HG03520 (cell line): ENCODE data around the gene CIRBP.
"Not testable (repeated sequence)": the region's sequence is repeated elsewhere in the genome, so short reads cannot be mapped to it uniquely, and the experiment has no call there.

ENCODE experiments used
- ATAC-seq: cut with Tn5 transposase; IDR thresholded peaks from one replicate; pipeline ENCODE4 v1.9.1; 2021; ENCODE audit warnings: mild to moderate bottlenecking, moderate library complexity; ENCODE audit not compliant: unreplicated experiment

Gene CIRBP

GRCh38 chr19:1308718-1309117, 39.6 kb downstream of the CIRBP start:
- ATAC-seq = no peak

- ATAC-seq = no peak
Measured at GRCh38 chr19:1309977-1310852, 41.1 kb downstream of the CIRBP start.

GRCh38 chr19:1310853-1311180, 41.7 kb downstream of the CIRBP start:
- no peak for ATAC-seq

- no peak for ATAC-seq
Measured at GRCh38 chr19:1311543-1312091, 42.5 kb downstream of the CIRBP start.

- no peak for ATAC-seq
Measured at GRCh38 chr19:1312767-1313694, 43.9 kb downstream of the CIRBP start.

- ATAC-seq = no peak
Measured at GRCh38 chr19:1313695-1314613, 44.8 kb downstream of the CIRBP start.

- ATAC-seq = no peak
Measured at GRCh38 chr19:1315470-1316166, 46.5 kb downstream of the CIRBP start.

GRCh38 chr19:1316466-1316865, 47.3 kb downstream of the CIRBP start:
- ATAC-seq = no peak

- ATAC-seq = no peak
Measured at GRCh38 chr19:1317274-1318003, 48.3 kb downstream of the CIRBP start.

- no peak for ATAC-seq
Measured at GRCh38 chr19:1318678-1319471, 49.7 kb downstream of the CIRBP start.

GRCh38 chr19:1320282-1320650, 51.1 kb downstream of the CIRBP start:
- not testable (repeated sequence) for ATAC-seq

- no peak for ATAC-seq
Measured at GRCh38 chr19:1321539-1321938, 52.4 kb downstream of the CIRBP start.

- no peak for ATAC-seq
Measured at GRCh38 chr19:1322198-1322981, 53.3 kb downstream of the CIRBP start.

GRCh38 chr19:1324249-1324805, 55.2 kb downstream of the CIRBP start:
- no peak for ATAC-seq
